ENCODE data around the gene BAG1. TPM values are rescaled to one million over a fixed set of nuclear protein-coding genes. Genes with fewer than 3 reads are reported as not detected.

Gene BAG1
- total and polyA plus RNA-seq, 2 donors from 2014 or later = 134 to 268 TPM

DNA sequence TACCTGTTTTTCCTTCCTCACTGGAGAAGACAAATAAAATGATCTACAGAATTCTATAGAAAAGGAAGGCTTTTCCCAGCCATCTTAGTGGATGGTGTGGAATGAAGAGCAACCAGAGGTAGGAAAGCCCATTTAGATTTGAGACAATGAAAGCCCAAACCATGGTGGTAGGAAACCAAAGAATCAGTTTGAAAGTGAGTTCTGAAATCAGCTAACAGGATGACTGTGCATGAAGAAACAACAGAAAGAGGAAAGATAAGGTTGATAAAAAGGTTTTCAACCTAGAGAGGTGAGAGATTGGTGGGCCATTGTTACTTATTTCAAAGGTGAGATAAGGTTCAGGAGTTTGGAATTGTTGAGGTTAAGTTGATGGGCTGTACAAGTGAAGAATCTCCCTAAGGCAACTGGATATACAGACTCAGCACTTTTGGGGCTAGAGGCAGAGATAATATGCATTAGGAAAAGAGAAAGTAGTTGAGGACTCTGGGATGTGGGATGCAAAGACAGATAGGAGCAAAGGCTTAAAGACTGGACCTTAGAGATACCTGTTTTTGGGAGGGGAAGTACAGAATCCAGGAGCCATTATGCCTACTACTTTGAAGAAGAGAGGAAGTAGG, 2.8 kb upstream of the BAG1 start:
- no peaks in the 10 kb centered on the region for H3K27me3 ChIP-seq (ENCODE audit: control insufficient read depth, insufficient read depth, low read length)
- TF ChIP-seq, protein P1, sequence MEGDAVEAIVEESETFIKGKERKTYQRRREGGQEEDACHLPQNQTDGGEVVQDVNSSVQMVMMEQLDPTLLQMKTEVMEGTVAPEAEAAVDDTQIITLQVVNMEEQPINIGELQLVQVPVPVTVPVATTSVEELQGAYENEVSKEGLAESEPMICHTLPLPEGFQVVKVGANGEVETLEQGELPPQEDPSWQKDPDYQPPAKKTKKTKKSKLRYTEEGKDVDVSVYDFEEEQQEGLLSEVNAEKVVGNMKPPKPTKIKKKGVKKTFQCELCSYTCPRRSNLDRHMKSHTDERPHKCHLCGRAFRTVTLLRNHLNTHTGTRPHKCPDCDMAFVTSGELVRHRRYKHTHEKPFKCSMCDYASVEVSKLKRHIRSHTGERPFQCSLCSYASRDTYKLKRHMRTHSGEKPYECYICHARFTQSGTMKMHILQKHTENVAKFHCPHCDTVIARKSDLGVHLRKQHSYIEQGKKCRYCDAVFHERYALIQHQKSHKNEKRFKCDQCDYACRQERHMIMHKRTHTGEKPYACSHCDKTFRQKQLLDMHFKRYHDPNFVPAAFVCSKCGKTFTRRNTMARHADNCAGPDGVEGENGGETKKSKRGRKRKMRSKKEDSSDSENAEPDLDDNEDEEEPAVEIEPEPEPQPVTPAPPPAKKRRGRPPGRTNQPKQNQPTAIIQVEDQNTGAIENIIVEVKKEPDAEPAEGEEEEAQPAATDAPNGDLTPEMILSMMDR (IDR thresholded peaks at IDR 0.05; ENCODE audit: borderline replicate concordance, extremely low read depth, insufficient read depth) = no peak
- H3K4me3 ChIP-seq (ENCODE audit: low read length in 3 of 3) = no peak overlapping the region
- no peak overlapping the region for H3K27ac ChIP-seq (ENCODE audit: low read depth in 2 of 2, low read length in 2 of 2)
- no peak overlapping the region for H3K9ac ChIP-seq (ENCODE audit: low read length in 3 of 3)
- H3K36me3 ChIP-seq (ENCODE audit: control insufficient read depth in 2 of 3, insufficient read depth in 3 of 3, low read length in 3 of 3) = peaks cover 16 to 32% (median 27%) of the 10 kb centered on the region in 3 donors
- FAIRE-seq (no peak), DNase-seq (no peak)
- H3K9me3 ChIP-seq (ENCODE audit: control insufficient read depth in 2 of 3, insufficient read depth in 1 of 3, low read length in 3 of 3) = no peaks in the 10 kb centered on the region
- intact Hi-C loops (cut with DNase I) = no loop called here
- peaks cover 0 to 17% (median 8%) of the 10 kb centered on the region in 3 donors for H3K4me1 ChIP-seq (ENCODE audit: control insufficient read depth in 2 of 3, insufficient read depth in 2 of 3, low read depth in 1 of 3, low read length in 3 of 3)

DNA sequence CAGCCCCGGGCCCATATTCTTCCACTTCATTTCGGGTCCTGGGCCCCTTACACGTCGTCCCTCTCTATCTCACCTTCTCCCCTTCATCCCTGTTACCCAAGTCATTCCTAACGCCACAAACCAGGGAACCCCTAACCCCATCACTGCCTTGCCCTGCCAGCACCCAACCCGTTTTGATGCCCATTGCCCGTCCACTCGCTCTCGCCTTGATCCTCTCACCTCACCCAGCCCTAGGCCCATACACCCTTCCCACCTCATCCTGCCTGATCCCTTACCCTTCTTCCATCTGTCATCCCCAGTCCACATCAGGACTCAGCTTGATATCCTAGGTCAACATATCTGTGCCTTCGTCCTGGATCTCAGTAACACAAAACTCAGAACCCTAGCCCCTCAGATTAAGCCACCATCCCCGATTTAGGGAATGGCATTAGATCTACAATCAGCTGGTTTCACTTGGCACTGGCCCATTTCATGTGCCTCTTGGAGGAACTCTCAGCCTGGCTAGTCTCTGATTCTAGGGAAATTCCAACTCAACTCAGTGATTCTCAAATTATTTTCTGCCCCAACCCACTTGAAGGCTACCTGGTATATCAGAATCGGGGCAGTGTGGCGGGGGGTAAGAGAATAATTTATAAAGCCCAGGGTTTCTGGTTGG, 830 bp upstream of the BAG1 start:
- Histone ChIP-seq H3K27me3 (ENCODE audit: control insufficient read depth, insufficient read depth, low read length) (no peaks in the 10 kb centered on the region), H3K27ac (ENCODE audit: low read depth in 2 of 2, low read length in 2 of 2) (peak overlapping the region; percentile 56 to 67), H3K9me3 (ENCODE audit: control insufficient read depth in 2 of 3, insufficient read depth in 1 of 3, low read length in 3 of 3) (no peaks in the 10 kb centered on the region), H3K4me1 (ENCODE audit: control insufficient read depth in 2 of 3, insufficient read depth in 2 of 3, low read depth in 1 of 3, low read length in 3 of 3) (peaks cover 0 to 17% (median 8%) of the 10 kb centered on the region in 3 donors), H3K36me3 (ENCODE audit: control insufficient read depth in 2 of 3, insufficient read depth in 3 of 3, low read length in 3 of 3) (peaks cover 7 to 32% (median 22%) of the 10 kb centered on the region in 3 donors), H3K9ac (ENCODE audit: low read length in 3 of 3) (peak overlapping the region; percentile 71 to 96 (median 74)), H3K4me3 (ENCODE audit: low read length in 3 of 3) (peak overlapping the region; percentile 86 to 95 (median 92))
- FAIRE-seq (no peak), DNase-seq (peak in 1 of 5 donors; percentile 6)
- TF ChIP-seq, protein P1 (IDR thresholded peaks at IDR 0.05; ENCODE audit: borderline replicate concordance, extremely low read depth, insufficient read depth) = no peak
- intact Hi-C loops (cut with DNase I) = no loop called here

DNA sequence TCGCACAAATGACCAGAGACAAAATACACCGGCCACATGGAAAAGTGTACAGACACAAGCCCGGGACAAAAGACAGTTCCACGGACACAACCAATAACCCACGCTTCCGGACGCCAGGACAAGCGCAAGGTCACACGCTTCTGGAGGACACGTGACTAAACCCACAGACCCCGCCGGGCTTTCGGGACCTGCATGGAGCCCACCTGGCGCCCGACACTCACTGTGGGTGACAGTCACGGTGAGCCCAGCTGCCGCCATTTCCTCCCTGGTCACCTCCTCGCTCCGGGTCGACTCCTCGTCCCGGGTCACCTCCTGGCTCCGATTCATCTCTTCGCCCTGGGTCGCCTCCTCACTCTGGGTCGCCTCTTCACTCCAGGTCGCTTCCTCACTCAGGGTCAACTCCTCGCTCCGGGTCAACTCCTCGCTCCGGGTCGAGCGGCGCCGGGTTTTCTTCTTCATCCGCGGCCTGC, 470 bp downstream of the BAG1 start:
- TF ChIP-seq, protein P1 (IDR thresholded peaks at IDR 0.05; ENCODE audit: borderline replicate concordance, extremely low read depth, insufficient read depth) = no peak
- Histone ChIP-seq H3K9ac (ENCODE audit: low read length in 3 of 3) (peak overlapping the region; percentile 77 to 92 (median 88)), H3K36me3 (ENCODE audit: control insufficient read depth in 2 of 3, insufficient read depth in 3 of 3, low read length in 3 of 3) (peaks cover 12 to 42% (median 27%) of the 10 kb centered on the region in 3 donors), H3K27me3 (ENCODE audit: control insufficient read depth, insufficient read depth, low read length) (no peaks in the 10 kb centered on the region), H3K4me3 (ENCODE audit: low read length in 3 of 3) (peak overlapping the region; percentile 90 to 96 (median 94)), H3K9me3 (ENCODE audit: control insufficient read depth in 2 of 3, insufficient read depth in 1 of 3, low read length in 3 of 3) (no peaks in the 10 kb centered on the region), H3K27ac (ENCODE audit: low read depth in 2 of 2, low read length in 2 of 2) (peak overlapping the region; percentile 81 to 92), H3K4me1 (ENCODE audit: control insufficient read depth in 2 of 3, insufficient read depth in 2 of 3, low read depth in 1 of 3, low read length in 3 of 3) (peaks cover 0 to 17% (median 8%) of the 10 kb centered on the region in 3 donors)
- intact Hi-C loops (cut with DNase I) = no loop called here
- peak in 3 of 5 donors; percentile 42 to 91 (median 46) for DNase-seq
- FAIRE-seq = no peak

Data from kidney (tissue), 14 donors.